HepG2 (cell line): Measurements from ENCODE around the gene RASL12. TPM values are rescaled to one million over a fixed set of nuclear protein-coding genes. Genes with fewer than 3 reads are reported as not detected.
A peak's percentile ranks its signal among the peaks of the same experiment; 100 is the strongest.

Experiments
- HOXD1 ChIP-seq: sonication (generic); formaldehyde crosslinking; IDR thresholded peaks from 2 replicates; pipeline ENCODE4 v1.5.0; 2020; ENCODE audit warnings: missing genetic modification reagents
- NFKBIZ ChIP-seq: IDR thresholded peaks from 2 replicates; pipeline ENCODE4 v1.6.1; 2018; ENCODE audit warnings: missing genetic modification reagents, missing compliant biosample characterization
- PPARG ChIP-seq: conservative IDR thresholded peaks from 2 replicates; pipeline ENCODE4 v1.6.1; 2016; ENCODE audit warnings: missing biosample characterization, missing genetic modification reagents
- SRSF9 ChIP-seq: fragments of 200-400 bp; formaldehyde crosslinking; IDR thresholded peaks from 2 replicates; pipeline ENCODE4 v1.6.1; 2018; ENCODE audit warnings: borderline replicate concordance, mild to moderate bottlenecking, low read depth, low read length; ENCODE audit not compliant: insufficient read depth, poor library complexity, severe bottlenecking
- TCF7 ChIP-seq: sonication (generic); IDR thresholded peaks from 2 replicates; pipeline ENCODE4 v1.6.1; 2016; ENCODE audit warnings: antibody characterized with exemption, low read depth
- ZFY ChIP-seq: sonication (generic); formaldehyde crosslinking; IDR thresholded peaks from 2 replicates; pipeline ENCODE4 v1.4.0; 2020; ENCODE audit warnings: missing genetic modification reagents
- ZNF17 ChIP-seq: sonication (generic); formaldehyde crosslinking; IDR thresholded peaks from 2 replicates; pipeline ENCODE4 v1.5.0; 2020; ENCODE audit warnings: mild to moderate bottlenecking, missing genetic modification reagents
- ZNF20 ChIP-seq: sonication (generic); formaldehyde crosslinking; IDR thresholded peaks from 2 replicates; pipeline ENCODE4 v1.4.0; 2020; ENCODE audit warnings: mild to moderate bottlenecking, moderate library complexity, missing genetic modification reagents
- ZNF253 ChIP-seq: sonication (generic); formaldehyde crosslinking; IDR thresholded peaks from 2 replicates; pipeline ENCODE4 v1.8.0; 2022; ENCODE audit warnings: mild to moderate bottlenecking, missing genetic modification reagents, borderline replicate concordance
- ZNF382 ChIP-seq: sonication (generic); formaldehyde crosslinking; IDR thresholded peaks from 2 replicates; pipeline ENCODE4 v1.5.0; 2020; ENCODE audit warnings: missing genetic modification reagents, mild to moderate bottlenecking, borderline replicate concordance
- ZNF564 ChIP-seq: sonication (generic); formaldehyde crosslinking; IDR thresholded peaks from 2 replicates; pipeline ENCODE4 v1.8.1; 2023; ENCODE audit warnings: mild to moderate bottlenecking, missing genetic modification reagents
- ZNF615 ChIP-seq: sonication (generic); formaldehyde crosslinking; IDR thresholded peaks from 2 replicates; pipeline ENCODE4 v1.5.0; 2020; ENCODE audit warnings: mild to moderate bottlenecking, missing genetic modification reagents, borderline replicate concordance
- polyA plus RNA-seq, 8 experiments: library from polyadenylated mRNA; depleted of rRNA in 3 of 8; stranded (reverse) in 7 of 8; unstranded in 1 of 8; fragments of >200 nt; fragmentation: Illumina TruSeq in 4 of 8; extraction: Trizol in 4 of 8; gene quantifications; 2 replicates each; pipeline versions ENCODE4 v1.2.1 to v1.2.3, GENCODE V29; 2011 to 2016; ENCODE audit warnings: low read depth in 4 of 8, missing spikeins in 1 of 8, mixed read lengths in 1 of 8; ENCODE audit not compliant: insufficient read depth in 1 of 8
- total RNA-seq, 5 experiments: library from RNA; depleted of rRNA; stranded (reverse); fragments of >200 nt; fragmentation: Illumina TruSeq; extraction: Trizol; gene quantifications; 2 replicates each; pipeline ENCODE4 v1.2.3, GENCODE V29; 2016; ENCODE audit warnings: low read depth in 1 of 5
- TF ChIP-seq, protein P1 (sequence below): sonication (generic); formaldehyde crosslinking; IDR thresholded peaks from 2 replicates; pipeline ENCODE4 v1.4.0; 2020; ENCODE audit warnings: low read depth, missing genetic modification reagents
- TF ChIP-seq, protein P2 (sequence below): IDR thresholded peaks from 2 replicates; pipeline ENCODE4 v1.4.0; 2020; ENCODE audit warnings: mild to moderate bottlenecking, missing genetic modification reagents
- TF ChIP-seq, protein P3 (sequence below): sonication (generic); formaldehyde crosslinking; IDR thresholded peaks from 2 replicates; pipeline ENCODE4 v1.5.1; 2020; ENCODE audit warnings: missing genetic modification reagents, mild to moderate bottlenecking, borderline replicate concordance
- TF ChIP-seq, protein P4 (sequence below): sonication (generic); formaldehyde crosslinking; conservative IDR thresholded peaks from 2 replicates; pipeline ENCODE4 v1.8.1; 2023; ENCODE audit warnings: missing genetic modification reagents
- TF ChIP-seq, protein P5 (sequence below): IDR thresholded peaks from 2 replicates; pipeline ENCODE4 v1.6.1; 2012; ENCODE audit warnings: inconsistent platforms

Gene RASL12
- total and polyA plus RNA-seq, 2 of the 13 experiments (the other 11 are each of a cell fraction or from before 2014, with no cell fraction given) = 0.16 to 0.55 TPM

DNA sequence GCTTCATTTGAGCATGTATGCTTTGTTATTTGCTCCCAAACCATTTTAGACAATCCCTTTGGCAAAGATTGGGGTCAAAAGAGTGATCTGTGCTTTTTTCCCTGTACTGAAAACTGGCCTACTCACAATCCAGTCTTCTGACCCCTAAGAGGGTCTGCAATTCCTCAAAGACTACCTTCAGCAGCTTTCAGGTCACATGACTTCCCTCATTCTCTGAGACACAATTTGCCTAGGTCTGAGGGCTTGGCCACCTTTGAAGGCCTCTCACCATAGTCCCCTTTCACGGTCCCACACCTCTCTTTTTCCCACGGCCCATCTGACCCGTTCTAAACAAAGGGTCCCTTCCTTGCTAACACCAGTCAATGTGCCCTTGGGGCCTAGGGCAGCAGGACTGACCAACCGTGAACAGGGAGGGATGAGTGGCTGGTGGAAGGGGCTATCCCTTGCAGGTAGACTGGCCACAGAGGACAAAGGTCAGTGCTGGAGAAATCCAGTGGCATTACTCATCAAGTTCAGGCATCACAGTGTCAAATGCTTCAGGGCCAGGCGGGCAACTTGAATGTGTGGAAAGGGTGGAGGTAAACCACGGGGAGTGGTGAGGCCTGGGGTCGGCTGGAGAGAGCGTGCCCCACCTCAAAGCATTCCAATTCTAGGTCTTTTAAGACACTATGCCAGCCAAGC lies 10.8 kb downstream of the RASL12 start (continued):
- TF ChIP-seq, protein P1, sequence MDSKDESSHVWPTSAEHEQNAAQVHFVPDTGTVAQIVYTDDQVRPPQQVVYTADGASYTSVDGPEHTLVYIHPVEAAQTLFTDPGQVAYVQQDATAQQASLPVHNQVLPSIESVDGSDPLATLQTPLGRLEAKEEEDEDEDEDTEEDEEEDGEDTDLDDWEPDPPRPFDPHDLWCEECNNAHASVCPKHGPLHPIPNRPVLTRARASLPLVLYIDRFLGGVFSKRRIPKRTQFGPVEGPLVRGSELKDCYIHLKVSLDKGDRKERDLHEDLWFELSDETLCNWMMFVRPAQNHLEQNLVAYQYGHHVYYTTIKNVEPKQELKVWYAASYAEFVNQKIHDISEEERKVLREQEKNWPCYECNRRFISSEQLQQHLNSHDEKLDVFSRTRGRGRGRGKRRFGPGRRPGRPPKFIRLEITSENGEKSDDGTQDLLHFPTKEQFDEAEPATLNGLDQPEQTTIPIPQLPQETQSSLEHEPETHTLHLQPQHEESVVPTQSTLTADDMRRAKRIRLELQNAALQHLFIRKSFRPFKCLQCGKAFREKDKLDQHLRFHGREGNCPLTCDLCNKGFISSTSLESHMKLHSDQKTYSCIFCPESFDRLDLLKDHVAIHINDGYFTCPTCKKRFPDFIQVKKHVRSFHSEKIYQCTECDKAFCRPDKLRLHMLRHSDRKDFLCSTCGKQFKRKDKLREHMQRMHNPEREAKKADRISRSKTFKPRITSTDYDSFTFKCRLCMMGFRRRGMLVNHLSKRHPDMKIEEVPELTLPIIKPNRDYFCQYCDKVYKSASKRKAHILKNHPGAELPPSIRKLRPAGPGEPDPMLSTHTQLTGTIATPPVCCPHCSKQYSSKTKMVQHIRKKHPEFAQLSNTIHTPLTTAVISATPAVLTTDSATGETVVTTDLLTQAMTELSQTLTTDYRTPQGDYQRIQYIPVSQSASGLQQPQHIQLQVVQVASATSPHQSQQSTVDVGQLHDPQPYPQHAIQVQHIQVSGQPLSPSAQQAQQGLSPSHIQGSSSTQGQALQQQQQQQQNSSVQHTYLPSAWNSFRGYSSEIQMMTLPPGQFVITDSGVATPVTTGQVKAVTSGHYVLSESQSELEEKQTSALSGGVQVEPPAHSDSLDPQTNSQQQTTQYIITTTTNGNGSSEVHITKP = peak; percentile 93
- TF ChIP-seq ZFY = peak; percentile 76
- no peak for TF ChIP-seq ZNF564
- TF ChIP-seq, protein P2, sequence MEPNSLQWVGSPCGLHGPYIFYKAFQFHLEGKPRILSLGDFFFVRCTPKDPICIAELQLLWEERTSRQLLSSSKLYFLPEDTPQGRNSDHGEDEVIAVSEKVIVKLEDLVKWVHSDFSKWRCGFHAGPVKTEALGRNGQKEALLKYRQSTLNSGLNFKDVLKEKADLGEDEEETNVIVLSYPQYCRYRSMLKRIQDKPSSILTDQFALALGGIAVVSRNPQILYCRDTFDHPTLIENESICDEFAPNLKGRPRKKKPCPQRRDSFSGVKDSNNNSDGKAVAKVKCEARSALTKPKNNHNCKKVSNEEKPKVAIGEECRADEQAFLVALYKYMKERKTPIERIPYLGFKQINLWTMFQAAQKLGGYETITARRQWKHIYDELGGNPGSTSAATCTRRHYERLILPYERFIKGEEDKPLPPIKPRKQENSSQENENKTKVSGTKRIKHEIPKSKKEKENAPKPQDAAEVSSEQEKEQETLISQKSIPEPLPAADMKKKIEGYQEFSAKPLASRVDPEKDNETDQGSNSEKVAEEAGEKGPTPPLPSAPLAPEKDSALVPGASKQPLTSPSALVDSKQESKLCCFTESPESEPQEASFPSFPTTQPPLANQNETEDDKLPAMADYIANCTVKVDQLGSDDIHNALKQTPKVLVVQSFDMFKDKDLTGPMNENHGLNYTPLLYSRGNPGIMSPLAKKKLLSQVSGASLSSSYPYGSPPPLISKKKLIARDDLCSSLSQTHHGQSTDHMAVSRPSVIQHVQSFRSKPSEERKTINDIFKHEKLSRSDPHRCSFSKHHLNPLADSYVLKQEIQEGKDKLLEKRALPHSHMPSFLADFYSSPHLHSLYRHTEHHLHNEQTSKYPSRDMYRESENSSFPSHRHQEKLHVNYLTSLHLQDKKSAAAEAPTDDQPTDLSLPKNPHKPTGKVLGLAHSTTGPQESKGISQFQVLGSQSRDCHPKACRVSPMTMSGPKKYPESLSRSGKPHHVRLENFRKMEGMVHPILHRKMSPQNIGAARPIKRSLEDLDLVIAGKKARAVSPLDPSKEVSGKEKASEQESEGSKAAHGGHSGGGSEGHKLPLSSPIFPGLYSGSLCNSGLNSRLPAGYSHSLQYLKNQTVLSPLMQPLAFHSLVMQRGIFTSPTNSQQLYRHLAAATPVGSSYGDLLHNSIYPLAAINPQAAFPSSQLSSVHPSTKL (CRISPR knock-in tag) = peak; percentile 88
- TF ChIP-seq ZNF253 = no peak
- TF ChIP-seq HOXD1 (CRISPR knock-in tag) = 0 out of 2 replicates have a peak, but pooled peaks have one; percentile 47
- TF ChIP-seq PPARG (CRISPR knock-in tag) = peak; percentile 12; the same call in 1 of the 2 replicates
- TF ChIP-seq ZNF615 (CRISPR knock-in tag) = 0 out of 2 replicates have a peak, but pooled peaks have one; percentile 52
- TF ChIP-seq ZNF382 (CRISPR knock-in tag) = no peak
- no peak for TF ChIP-seq ZNF17
- TF ChIP-seq ZNF20 (CRISPR knock-in tag) = no peak
- TF ChIP-seq NFKBIZ = peak; percentile 94
- TF ChIP-seq, protein P3, sequence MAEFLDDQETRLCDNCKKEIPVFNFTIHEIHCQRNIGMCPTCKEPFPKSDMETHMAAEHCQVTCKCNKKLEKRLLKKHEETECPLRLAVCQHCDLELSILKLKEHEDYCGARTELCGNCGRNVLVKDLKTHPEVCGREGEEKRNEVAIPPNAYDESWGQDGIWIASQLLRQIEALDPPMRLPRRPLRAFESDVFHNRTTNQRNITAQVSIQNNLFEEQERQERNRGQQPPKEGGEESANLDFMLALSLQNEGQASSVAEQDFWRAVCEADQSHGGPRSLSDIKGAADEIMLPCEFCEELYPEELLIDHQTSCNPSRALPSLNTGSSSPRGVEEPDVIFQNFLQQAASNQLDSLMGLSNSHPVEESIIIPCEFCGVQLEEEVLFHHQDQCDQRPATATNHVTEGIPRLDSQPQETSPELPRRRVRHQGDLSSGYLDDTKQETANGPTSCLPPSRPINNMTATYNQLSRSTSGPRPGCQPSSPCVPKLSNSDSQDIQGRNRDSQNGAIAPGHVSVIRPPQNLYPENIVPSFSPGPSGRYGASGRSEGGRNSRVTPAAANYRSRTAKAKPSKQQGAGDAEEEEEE (CRISPR knock-in tag) = no peak
- TF ChIP-seq, protein P4, sequence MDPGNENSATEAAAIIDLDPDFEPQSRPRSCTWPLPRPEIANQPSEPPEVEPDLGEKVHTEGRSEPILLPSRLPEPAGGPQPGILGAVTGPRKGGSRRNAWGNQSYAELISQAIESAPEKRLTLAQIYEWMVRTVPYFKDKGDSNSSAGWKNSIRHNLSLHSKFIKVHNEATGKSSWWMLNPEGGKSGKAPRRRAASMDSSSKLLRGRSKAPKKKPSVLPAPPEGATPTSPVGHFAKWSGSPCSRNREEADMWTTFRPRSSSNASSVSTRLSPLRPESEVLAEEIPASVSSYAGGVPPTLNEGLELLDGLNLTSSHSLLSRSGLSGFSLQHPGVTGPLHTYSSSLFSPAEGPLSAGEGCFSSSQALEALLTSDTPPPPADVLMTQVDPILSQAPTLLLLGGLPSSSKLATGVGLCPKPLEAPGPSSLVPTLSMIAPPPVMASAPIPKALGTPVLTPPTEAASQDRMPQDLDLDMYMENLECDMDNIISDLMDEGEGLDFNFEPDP = no peak
- TF ChIP-seq TCF7 = no peak
- no peak for TF ChIP-seq SRSF9
- TF ChIP-seq, protein P5, sequence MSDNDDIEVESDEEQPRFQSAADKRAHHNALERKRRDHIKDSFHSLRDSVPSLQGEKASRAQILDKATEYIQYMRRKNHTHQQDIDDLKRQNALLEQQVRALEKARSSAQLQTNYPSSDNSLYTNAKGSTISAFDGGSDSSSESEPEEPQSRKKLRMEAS = peak; percentile 70
